Mesothelial cell of epicardium (in vitro differentiated cells): ENCODE measurements around the gene EMILIN1. TPM values are rescaled to one million over a fixed set of nuclear protein-coding genes. Genes with fewer than 3 reads are reported as not detected.

Source experiments
- DNase-seq, 2 experiments: peaks; one replicate each; pipeline ENCODE4 v3.0.0; 2021; ENCODE audit warnings: low spot score in 2 of 2; ENCODE audit not compliant: unreplicated experiment in 2 of 2
- H3K27ac Mint-ChIP-seq: 2 replicates; pipeline ENCODE4 v1.8.0; 2021; ENCODE audit warnings: mixed read lengths
- H3K27me3 Mint-ChIP-seq: 2 replicates; pipeline ENCODE4 v1.8.0; 2021; ENCODE audit warnings: low read depth, mixed read lengths
- H3K36me3 Mint-ChIP-seq: 2 replicates; pipeline ENCODE4 v1.8.0; 2021; ENCODE audit warnings: mixed read lengths
- H3K4me1 Mint-ChIP-seq: 2 replicates; pipeline ENCODE4 v1.8.0; 2021; ENCODE audit warnings: mixed read lengths
- H3K4me3 Mint-ChIP-seq: 2 replicates; pipeline ENCODE4 v1.8.0; 2021; ENCODE audit warnings: mild to moderate bottlenecking, moderate library complexity, mixed read lengths
- H3K9me3 Mint-ChIP-seq: 2 replicates; pipeline ENCODE4 v1.8.0; 2021; ENCODE audit warnings: mixed read lengths
- total RNA-seq: library from RNA; stranded (reverse); gene quantifications from 3 replicates; pipeline ENCODE4 v1.2.1, GENCODE V29; 2021
- TF ChIP-seq, protein P1 (sequence below): fragments of 200-600 bp; sonication (generic); IDR thresholded peaks from one replicate; pipeline ENCODE4 v1.5.0; 2021; ENCODE audit warnings: antibody characterized with exemption; ENCODE audit not compliant: unreplicated experiment

The EMILIN1 gene
- total RNA-seq, 1 donor from 2014 or later, result 179 TPM

- Mint-ChIP-seq H3K4me1 (peaks cover 8% of the 10 kb centered on the region), H3K4me3 (no peak overlapping the region), H3K27me3 (peaks cover 10% of the 10 kb centered on the region), H3K9me3 (no peaks in the 10 kb centered on the region), H3K27ac (no peak overlapping the region), H3K36me3 (peaks cover 7% of the 10 kb centered on the region)
- no peak for DNase-seq
- TF ChIP-seq, protein P1, sequence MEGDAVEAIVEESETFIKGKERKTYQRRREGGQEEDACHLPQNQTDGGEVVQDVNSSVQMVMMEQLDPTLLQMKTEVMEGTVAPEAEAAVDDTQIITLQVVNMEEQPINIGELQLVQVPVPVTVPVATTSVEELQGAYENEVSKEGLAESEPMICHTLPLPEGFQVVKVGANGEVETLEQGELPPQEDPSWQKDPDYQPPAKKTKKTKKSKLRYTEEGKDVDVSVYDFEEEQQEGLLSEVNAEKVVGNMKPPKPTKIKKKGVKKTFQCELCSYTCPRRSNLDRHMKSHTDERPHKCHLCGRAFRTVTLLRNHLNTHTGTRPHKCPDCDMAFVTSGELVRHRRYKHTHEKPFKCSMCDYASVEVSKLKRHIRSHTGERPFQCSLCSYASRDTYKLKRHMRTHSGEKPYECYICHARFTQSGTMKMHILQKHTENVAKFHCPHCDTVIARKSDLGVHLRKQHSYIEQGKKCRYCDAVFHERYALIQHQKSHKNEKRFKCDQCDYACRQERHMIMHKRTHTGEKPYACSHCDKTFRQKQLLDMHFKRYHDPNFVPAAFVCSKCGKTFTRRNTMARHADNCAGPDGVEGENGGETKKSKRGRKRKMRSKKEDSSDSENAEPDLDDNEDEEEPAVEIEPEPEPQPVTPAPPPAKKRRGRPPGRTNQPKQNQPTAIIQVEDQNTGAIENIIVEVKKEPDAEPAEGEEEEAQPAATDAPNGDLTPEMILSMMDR, result no peak
Observed at GRCh38 chr2:27127883-27128667, 49.7 kb downstream of the EMILIN1 start.

DNA sequence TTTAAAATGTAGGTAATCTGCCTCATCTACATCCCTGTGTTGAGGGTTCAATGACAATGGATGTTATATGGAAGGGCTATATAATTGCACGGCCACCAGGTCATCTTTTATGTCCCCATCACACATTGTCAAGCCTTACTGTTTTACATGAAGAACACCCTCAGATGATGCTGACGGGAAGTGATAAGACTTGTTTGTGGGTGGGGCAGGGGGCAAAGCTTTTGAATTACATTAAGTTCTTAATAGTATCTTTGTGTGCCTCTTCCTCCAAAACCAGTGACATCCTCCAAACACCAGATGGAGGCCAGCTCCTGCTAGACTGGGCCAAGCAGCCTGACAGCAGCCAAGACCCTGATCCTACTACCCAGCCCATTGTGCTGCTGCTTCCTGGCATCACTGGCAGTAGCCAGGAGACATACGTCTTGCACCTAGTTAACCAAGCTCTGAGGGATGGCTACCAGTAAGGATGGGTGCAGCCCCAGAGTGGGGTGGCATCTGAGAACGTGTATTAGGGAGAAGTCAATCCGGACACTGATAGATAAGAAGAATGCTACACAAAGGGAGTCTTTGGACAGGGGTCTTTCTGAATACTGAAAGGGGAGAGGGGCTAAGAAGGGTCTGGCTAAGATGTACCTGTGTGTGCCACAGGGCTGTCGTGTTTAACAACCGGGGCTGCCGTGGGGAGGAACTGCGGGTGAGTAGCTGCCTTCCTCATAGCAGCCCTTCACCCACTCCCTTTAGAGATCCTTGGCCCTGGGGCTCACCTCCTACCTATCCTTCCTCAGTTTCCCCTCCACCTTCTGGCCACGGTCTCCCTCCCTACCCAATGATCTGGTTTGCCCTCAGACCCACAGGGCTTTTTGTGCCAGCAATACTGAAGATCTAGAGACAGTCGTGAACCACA lies 50.5 kb downstream of the EMILIN1 start:
- Mint-ChIP-seq H3K9me3 (no peaks in the 10 kb centered on the region), H3K36me3 (peaks cover 9% of the 10 kb centered on the region), H3K4me3 (no peak overlapping the region), H3K27ac (no peak overlapping the region), H3K27me3 (peaks cover 6% of the 10 kb centered on the region), H3K4me1 (peaks cover 12% of the 10 kb centered on the region)
- DNase-seq, result no peak
- TF ChIP-seq, protein P1, result no peak

- H3K36me3 Mint-ChIP-seq, result peaks cover 9% of the 10 kb centered on the region
- no peak overlapping the region for H3K4me3 Mint-ChIP-seq
Observed at GRCh38 chr2:27130396-27130795, 52.0 kb downstream of the EMILIN1 start.

DNA sequence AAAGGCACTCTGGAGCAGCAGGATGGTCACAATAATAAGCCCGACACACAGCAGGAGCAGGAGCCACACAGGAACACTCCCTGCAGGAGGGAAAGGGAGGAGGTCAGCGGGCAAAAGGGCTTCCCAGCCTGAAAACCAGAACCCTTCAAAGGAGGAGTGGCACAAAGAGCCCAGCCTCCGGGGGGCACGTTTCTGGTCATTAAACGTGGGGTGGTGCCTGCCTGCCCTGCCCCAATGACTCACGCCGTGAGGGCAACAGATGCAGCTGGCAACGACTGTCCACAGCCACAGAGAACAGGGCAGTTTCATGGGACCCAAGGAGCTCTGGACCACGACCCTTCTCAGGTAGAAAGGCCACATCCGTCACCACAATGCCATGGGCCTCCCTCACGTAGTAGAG lies 53.0 kb downstream of the EMILIN1 start:
- Mint-ChIP-seq H3K27ac (no peak overlapping the region), H3K27me3 (no peaks in the 10 kb centered on the region), H3K9me3 (no peaks in the 10 kb centered on the region)

More at GRCh38 chr2:27130396-27130795, 52.0 kb downstream of the EMILIN1 start:
- TF ChIP-seq, protein P1, result no peak
- no peaks in the 10 kb centered on the region for H3K9me3 Mint-ChIP-seq
- no peaks in the 10 kb centered on the region for H3K27me3 Mint-ChIP-seq
- H3K4me1 Mint-ChIP-seq, result peaks cover 12% of the 10 kb centered on the region
- no peak overlapping the region for H3K27ac Mint-ChIP-seq
- DNase-seq, result no peak

GRCh38 chr2:27133195-27133875 lies 54.9 kb downstream of the EMILIN1 start:
- Mint-ChIP-seq H3K36me3 (peaks cover 9% of the 10 kb centered on the region), H3K4me3 (peak overlapping the region; percentile 90), H3K9me3 (no peaks in the 10 kb centered on the region), H3K4me1 (peaks cover 12% of the 10 kb centered on the region), H3K27me3 (no peaks in the 10 kb centered on the region), H3K27ac (peak overlapping the region; percentile 91)
- TF ChIP-seq, protein P1, result no peak
- DNase-seq, result no peak

More for the DNA sequence above, 53.0 kb downstream of the EMILIN1 start:
- H3K36me3 Mint-ChIP-seq, result peaks cover 9% of the 10 kb centered on the region
- DNase-seq, result no peak
- peaks cover 12% of the 10 kb centered on the region for H3K4me1 Mint-ChIP-seq
- TF ChIP-seq, protein P1, result no peak
- H3K4me3 Mint-ChIP-seq, result no peak overlapping the region
